Measurements from ENCODE around the gene SIGLEC5.

The SIGLEC5 gene

DNA sequence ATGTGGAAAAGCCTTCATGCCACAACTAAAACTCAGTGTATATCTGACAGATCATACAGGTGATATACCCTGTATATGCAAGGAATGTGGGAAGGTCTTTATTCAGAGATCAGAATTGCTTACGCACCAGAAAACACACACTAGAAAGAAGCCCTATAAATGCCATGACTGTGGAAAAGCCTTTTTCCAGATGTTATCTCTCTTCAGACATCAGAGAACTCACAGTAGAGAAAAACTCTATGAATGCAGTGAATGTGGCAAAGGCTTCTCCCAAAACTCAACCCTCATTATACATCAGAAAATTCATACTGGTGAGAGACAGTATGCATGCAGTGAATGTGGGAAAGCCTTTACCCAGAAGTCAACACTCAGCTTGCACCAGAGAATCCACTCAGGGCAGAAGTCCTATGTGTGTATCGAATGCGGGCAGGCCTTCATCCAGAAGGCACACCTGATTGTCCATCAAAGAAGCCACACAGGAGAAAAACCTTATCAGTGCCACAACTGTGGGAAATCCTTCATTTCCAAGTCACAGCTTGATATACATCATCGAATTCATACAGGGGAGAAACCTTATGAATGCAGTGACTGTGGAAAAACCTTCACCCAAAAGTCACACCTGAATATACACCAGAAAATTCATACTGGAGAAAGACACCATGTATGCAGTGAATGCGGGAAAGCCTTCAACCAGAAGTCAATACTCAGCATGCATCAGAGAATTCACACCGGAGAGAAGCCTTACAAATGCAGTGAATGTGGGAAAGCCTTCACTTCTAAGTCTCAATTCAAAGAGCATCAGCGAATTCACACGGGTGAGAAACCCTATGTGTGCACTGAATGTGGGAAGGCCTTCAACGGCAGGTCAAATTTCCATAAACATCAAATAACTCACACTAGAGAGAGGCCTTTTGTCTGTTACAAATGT, 42.7 kb downstream of the SIGLEC5 start:
- DNase-seq, result no peak

DNA sequence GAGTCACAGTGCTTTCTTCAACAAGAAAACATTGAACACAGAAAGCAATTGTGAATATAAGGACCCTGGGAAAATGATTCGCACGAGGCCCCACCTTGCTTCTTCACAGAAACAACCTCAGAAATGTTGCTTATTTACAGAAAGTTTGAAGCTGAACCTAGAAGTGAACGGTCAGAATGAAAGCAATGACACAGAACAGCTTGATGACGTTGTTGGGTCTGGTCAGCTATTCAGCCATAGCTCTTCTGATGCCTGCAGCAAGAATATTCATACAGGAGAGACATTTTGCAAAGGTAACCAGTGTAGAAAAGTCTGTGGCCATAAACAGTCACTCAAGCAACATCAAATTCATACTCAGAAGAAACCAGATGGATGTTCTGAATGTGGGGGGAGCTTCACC, 43.4 kb downstream of the SIGLEC5 start:
- no peak for DNase-seq

DNA sequence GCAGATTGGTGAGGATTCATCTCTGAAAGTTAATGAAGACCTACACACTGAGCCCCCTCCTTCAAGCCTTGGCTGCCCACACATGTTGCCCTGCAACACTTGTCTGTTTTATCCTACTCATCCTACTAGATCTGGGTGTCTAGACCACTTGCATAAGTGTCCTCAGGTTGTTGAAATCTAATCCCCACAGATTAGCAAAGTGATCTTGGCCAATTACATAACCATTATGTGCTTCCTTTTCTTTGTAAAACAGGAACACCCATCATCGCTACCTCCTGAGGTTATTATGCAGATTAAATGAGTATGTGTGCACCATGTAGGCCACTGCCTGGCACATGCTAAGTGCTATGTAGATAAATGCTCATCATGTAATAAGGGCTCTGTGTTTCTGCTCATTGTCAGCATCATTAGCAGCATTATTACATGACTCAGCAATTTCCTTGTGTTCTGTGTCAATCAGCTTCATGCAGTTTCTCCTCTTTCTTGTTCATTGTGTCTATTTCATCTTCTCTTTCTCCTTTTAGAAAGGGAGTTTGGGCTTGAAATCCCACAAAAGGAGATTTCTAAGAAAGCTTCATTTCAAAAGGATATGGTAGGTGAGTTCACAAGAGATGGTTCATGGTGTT, 44.0 kb downstream of the SIGLEC5 start:
- no peak for DNase-seq

DNA sequence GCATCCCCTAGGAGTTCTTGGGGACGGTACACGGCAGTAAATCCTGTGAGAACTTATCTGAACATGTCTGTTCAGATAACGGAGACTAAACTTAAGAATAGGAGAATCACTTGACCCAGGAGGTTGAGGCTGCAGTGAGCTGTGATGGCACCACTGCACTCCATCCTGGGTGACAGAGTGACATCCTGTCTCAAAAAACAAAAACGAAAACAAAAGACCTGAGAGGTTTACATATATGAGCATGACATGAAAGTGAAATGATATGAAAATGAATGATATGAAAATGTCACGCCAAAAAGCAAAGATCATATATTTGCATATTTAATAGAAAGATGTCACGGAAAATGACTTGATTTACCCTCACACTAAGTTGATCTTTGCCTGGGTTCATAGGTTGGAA, 53.4 kb downstream of the SIGLEC5 start:
- no peak for DNase-seq

DNA sequence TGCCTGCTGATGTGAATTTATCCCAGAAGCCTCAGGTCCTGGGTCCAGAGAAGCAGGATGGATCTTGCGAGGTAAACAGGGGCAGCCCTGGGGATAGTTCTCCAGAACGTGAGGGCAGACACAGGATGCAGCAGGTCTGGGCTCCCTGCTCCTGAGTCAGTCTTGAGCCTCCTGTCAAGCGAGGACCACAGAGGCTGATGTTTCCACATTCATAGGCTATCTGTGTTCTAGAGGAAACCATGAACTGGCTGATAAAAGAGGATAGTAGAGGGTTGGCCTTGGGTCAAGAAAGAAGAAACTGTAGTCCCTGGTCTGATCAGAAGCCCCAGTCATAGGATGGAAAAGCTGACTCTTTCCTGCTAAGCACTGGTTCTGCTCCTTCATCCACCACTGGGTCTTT, 56.9 kb downstream of the SIGLEC5 start:
- no peak for DNase-seq

DNA sequence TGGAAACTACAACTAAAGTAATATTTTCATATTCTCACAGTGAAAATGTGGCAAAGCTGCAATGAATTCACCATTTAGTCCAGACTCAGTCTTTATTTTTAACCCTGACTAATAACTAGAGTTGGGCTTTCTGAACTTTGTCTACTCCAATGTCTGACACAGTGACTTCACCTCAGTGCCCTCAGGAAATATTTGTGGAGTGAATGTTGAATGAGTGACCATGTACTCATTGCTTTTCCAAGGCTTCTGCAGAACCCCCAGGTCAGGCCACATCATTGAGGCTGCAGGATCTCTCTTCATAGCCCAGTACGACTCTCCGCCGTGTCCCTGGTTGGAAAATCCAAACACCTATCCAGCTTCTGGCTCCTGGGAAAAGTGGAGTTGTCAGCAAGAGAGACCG, 57.3 kb downstream of the SIGLEC5 start:
- no peak for DNase-seq

DNA sequence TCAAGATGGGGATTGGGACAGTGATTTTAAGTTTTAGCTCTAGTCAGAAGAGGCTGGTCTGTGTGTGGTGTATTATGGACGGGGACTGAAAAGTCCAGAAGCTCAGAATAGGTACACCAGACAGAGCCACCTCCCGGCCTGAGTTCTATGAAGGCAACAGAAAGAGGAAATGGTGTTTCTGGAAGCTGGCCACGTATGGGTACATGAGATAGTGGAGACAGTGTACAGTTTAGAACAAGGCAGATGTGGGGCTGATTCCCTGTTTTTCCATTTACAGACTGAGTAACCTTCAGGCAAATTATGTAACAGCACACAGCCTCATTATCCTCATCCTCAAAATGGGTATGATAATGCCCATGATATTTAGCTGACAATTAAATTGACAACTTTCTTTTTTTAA, 57.8 kb downstream of the SIGLEC5 start:
- no peak for DNase-seq

DNA sequence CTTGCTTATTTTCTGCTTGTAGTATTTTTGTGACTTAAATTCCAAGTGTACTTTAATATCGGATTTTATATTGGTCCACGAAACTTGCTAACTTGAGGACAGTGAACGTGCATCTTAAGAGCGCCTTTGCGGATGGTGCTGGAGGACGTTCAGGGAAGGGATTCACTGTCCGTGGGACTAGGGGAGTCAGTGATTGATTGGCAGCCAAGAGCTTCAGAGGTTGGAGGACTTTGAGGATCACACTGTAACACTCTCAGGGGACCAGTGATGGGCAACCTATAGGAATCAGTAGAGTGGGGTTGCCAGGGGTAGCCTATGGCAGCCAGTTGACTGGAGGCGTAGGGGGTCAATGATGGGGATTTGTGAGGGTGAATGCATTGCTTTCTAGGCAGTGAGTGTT, 58.6 kb downstream of the SIGLEC5 start:
- no peak for DNase-seq

DNA sequence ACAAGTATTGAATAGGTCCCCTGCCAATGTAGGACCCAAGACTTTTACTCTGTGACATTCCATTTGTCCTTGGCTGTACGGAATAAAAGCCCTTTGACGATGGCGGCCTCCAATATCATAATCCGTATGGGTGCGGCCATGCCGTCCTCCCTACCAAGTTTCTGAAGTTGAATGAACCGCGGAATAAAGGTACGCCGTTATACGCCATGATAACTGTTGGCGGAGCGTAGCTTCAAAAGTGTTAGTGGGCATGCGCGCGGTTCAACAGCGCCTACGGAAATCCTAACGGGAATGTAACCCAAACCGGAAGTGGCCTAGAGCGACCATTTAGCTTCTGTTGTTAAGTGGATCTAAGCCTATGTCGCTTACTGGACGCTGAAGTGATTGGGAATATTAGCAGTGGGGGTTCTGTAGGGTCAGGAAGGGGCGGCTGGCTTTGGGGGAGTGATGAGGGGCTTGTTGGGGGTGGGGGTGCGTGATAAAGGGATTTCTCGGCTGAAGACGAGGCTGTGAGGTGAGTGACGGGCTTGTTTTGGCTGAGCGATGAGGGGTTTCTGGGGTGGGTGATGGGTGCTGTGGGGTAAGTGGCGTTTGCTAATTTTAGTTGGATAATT, 59.1 kb downstream of the SIGLEC5 start, which contains the start of gene ZNF175:
Gene ZNF175 (plus strand): TSS at position 322 of the 614 bp plus-strand sequence. CDS start 2,047 bp downstream, outside the sequence.
- DNase-seq, result peak; percentile 84 to 86

DNA sequence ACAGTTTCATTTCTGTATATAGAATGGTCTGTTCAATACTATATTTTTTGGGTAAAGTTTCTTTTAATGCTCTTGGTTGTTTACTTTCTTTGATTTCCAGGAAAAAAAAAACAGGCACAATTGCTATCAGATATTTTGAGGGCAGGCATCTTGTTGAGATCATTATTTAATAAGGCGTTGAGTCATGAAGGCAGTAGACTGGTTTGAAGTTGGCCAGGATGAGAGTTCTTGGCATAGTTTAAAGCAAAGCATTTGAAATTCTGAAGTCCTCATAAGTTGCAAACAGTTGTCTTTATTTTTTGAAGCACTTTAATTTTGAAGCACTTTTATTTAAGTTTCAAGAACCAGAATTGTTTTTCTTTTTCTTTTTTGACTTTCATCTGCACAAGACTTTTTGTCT, 61.7 kb downstream of the SIGLEC5 start:
- DNase-seq, result no peak

DNA sequence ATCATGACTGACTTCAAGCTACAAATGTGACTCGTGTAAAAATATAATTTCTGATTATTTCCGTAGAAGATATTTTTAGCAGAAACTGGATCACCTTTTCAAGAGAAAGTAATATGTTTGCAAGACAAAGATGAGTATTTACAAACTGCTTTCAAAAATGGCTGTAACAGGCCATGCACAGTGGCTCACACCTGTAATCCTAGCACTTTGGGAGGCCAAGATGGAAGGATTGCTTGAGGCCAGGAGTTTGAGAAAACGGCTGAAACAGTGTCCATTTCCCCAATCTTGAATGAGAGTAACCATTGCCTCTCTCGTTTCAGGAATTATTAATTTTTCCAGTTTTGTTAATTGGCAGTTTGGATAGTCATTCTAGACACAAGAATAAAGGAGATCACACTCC, 62.6 kb downstream of the SIGLEC5 start:
- DNase-seq, result no peak

DNA sequence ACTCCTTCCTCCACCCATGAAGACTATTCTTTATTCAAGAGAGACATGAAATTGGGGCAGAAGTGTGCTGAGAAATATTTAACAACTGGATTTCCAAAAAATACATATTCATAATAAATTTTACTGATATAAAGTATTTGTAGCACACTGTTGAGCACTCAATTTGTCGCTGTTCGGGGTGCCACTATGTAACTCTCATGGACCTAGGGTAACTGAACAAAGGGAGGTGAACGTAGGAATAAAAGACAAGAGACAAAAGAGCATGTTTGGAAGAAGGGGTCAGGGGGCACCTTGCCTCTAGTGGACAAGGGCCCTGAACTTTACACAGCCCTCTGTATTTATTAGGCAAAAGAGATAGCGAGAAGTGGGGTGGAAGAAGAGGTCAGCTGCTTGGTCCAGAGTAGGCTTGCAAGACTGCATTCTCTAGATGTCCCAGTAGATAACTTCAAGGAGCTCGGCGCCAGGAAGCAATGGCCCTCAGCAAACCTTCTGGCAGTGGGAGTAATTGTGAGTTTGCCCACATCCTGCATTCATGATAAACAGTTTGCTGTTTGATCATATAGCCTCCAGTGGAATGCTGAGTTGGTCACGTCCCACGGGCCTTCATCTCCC, 63.6 kb downstream of the SIGLEC5 start:
- no peak for DNase-seq

DNA sequence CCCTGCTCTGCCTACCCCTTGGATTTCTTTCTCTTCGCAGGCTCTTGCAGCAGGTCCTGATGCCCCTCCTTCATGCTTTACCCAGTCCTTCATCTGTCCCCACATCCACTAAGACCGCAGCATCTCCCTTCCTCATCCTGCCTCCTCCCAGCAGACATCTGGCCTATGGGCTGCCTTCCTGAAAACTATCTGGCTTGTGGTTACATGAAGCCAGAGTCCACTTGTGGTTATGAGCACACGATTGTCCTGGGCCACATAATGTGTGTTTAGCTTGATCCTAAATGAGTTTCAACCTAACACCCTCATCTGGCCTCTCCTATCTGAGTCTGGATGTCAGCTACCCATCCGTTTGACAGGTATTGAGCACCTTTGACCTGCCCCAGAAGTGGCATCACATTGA, 64.6 kb downstream of the SIGLEC5 start:
- DNase-seq, result no peak

DNA sequence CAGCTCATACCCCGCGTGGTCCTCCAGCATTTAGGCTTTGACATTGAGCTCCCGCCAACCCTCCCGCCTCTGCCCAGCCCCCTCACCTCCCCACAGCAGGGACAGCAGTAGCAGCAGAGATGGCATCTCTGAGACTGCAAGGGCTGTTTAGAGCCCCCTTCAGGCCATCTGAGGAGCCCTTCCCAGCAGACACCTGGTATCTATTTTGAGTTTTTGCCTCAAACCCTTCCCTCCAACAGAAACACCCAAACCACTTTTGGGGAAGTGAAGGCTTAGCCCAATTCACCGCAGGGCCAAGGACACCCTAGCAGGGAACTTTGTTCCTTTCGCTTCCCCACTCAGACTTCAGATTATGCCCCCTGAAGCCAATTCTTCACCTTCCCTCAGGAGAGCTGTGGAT, 65.4 kb downstream of the SIGLEC5 start:
- no peak for DNase-seq

Data from activated CD4-positive, alpha-beta T cell treated with anti-CD3 and anti-CD28 coated beads for 4 hours (primary cell).